Parathyroid adenoma (tissue), 2 donors: Measurements from ENCODE around the gene ARL4C.

Experiments used
- H2AFZ ChIP-seq: fragments of 300-600 bp; sonication (generic); one replicate; pipeline ENCODE4 v1.7.0; 2017; ENCODE audit warnings: antibody characterized with exemption, mild to moderate bottlenecking
- H3K27ac ChIP-seq: fragments of 300-600 bp; sonication (generic); one replicate; pipeline ENCODE4 v1.7.0; 2017
- H3K27me3 ChIP-seq: fragments of 300-600 bp; sonication (generic); one replicate; pipeline ENCODE4 v1.7.0; 2017; ENCODE audit warnings: low read length; ENCODE audit not compliant: control insufficient read depth, insufficient read depth
- H3K36me3 ChIP-seq: fragments of 300-600 bp; sonication (generic); one replicate; pipeline ENCODE4 v1.7.0; 2017; ENCODE audit warnings: low read length; ENCODE audit not compliant: control insufficient read depth, insufficient read depth
- H3K4me1 ChIP-seq: fragments of 300-600 bp; sonication (generic); one replicate; pipeline ENCODE4 v1.7.0; 2017; ENCODE audit warnings: control low read depth
- H3K4me2 ChIP-seq: fragments of 300-600 bp; sonication (generic); one replicate; pipeline ENCODE4 v1.7.0; 2017; ENCODE audit warnings: low read length
- H3K4me3 ChIP-seq: fragments of 300-600 bp; sonication (generic); one replicate; pipeline ENCODE4 v1.7.0; 2017; ENCODE audit warnings: low read depth, low read length
- H3K79me2 ChIP-seq: fragments of 300-600 bp; sonication (generic); one replicate; pipeline ENCODE4 v1.7.0; 2017; ENCODE audit warnings: control low read depth
- H3K9ac ChIP-seq: fragments of 300-600 bp; sonication (generic); one replicate; pipeline ENCODE4 v1.7.0; 2017; ENCODE audit warnings: mild to moderate bottlenecking
- H3K9me3 ChIP-seq: fragments of 300-600 bp; sonication (generic); one replicate; pipeline ENCODE4 v1.7.0; 2017; ENCODE audit warnings: low read length; ENCODE audit not compliant: control insufficient read depth
- CTCF ChIP-seq: fragments of 300-600 bp; sonication (generic); IDR thresholded peaks from one replicate; pipeline ENCODE4 v1.7.0; 2017; ENCODE audit warnings: antibody characterized with exemption, mild to moderate bottlenecking
- donor health status: primary hyperparathyroidism.

ARL4C gene

GRCh38 chr2:234451852-234452625 is 44.8 kb downstream of the ARL4C start:
- Histone ChIP-seq H3K4me1 (no peaks in the 10 kb centered on the region), H3K36me3 (no peaks in the 10 kb centered on the region), H3K27ac (no peak overlapping the region), H3K79me2 (no peaks in the 10 kb centered on the region), H3K27me3 (no peaks in the 10 kb centered on the region), H3K4me3 (no peak overlapping the region), H2AFZ (no peak overlapping the region), H3K9me3 (no peaks in the 10 kb centered on the region), H3K9ac (no peak overlapping the region), H3K4me2 (no peak overlapping the region)
- no peak for TF ChIP-seq CTCF

GRCh38 chr2:234451242-234451641 is 45.6 kb downstream of the ARL4C start:
- Histone ChIP-seq H3K4me1 (no peaks in the 10 kb centered on the region), H3K36me3 (no peaks in the 10 kb centered on the region), H3K27me3 (no peaks in the 10 kb centered on the region), H3K9me3 (no peaks in the 10 kb centered on the region), H3K9ac (no peak overlapping the region), H3K4me2 (no peak overlapping the region), H3K79me2 (no peaks in the 10 kb centered on the region), H3K27ac (no peak overlapping the region), H2AFZ (no peak overlapping the region), H3K4me3 (no peak overlapping the region)
- TF ChIP-seq CTCF = no peak

GRCh38 chr2:234450431-234451124 is 46.3 kb downstream of the ARL4C start:
- no peaks in the 10 kb centered on the region for H3K79me2 ChIP-seq
- no peak overlapping the region for H3K27ac ChIP-seq
- no peaks in the 10 kb centered on the region for H3K36me3 ChIP-seq
- no peak overlapping the region for H3K9ac ChIP-seq
- H3K27me3 ChIP-seq = no peaks in the 10 kb centered on the region
- TF ChIP-seq CTCF = no peak
- no peaks in the 10 kb centered on the region for H3K9me3 ChIP-seq
- no peak overlapping the region for H2AFZ ChIP-seq
- H3K4me2 ChIP-seq = no peak overlapping the region
- no peak overlapping the region for H3K4me3 ChIP-seq
- no peaks in the 10 kb centered on the region for H3K4me1 ChIP-seq

GRCh38 chr2:234448506-234449184 is 48.2 kb downstream of the ARL4C start:
- no peak overlapping the region for H3K4me2 ChIP-seq
- H3K27me3 ChIP-seq = no peaks in the 10 kb centered on the region
- H3K27ac ChIP-seq = no peak overlapping the region
- no peaks in the 10 kb centered on the region for H3K4me1 ChIP-seq
- H3K36me3 ChIP-seq = no peaks in the 10 kb centered on the region
- H3K9ac ChIP-seq = no peak overlapping the region
- H3K4me3 ChIP-seq = no peak overlapping the region
- H3K9me3 ChIP-seq = no peaks in the 10 kb centered on the region
- no peaks in the 10 kb centered on the region for H3K79me2 ChIP-seq
- TF ChIP-seq CTCF = no peak
- H2AFZ ChIP-seq = no peak overlapping the region
